HEK293 (cell line): ENCODE measurements around the gene ALOX15.
"Not testable (repeated sequence)": the region's sequence is repeated elsewhere in the genome, so short reads cannot be mapped to it uniquely, and the experiment has no call there.

Source experiments
- CTCF ChIA-PET: fragments of 350-600 bp; formaldehyde crosslinking; extraction: SDS; loops from one replicate; lab custom pipeline; 2021; ENCODE audit warnings: antibody characterized with exemption; lab: Yijun Ruan, JAX
- POLR2A ChIA-PET: fragments of 300-600 bp; formaldehyde crosslinking; extraction: SDS; loops from one replicate; lab custom pipeline; 2020; ENCODE audit warnings: antibody characterized with exemption, inconsistent platforms; lab: Yijun Ruan, JAX
- H3K27ac ChIP-seq: fragments of 200-500 bp; sonication (Bioruptor generic); 2 replicates; pipeline ENCODE4 v1.5.1; 2014; ENCODE audit warnings: low read depth, low read length, control low read depth, inconsistent platforms; ENCODE audit errors: extremely low read depth
- H3K36me3 ChIP-seq, 2 experiments: fragments of 200-500 bp in 1 of 2; sonication (Bioruptor generic) in 1 of 2; 1 replicate in 1 of 2; 2 replicates in 1 of 2; pipeline ENCODE4 v1.5.1; 2014 to 2017; ENCODE audit warnings: inconsistent platforms in 2 of 2, low read length in 2 of 2; ENCODE audit not compliant: control insufficient read depth in 2 of 2, insufficient read depth in 1 of 2
- H3K4me1 ChIP-seq: fragments of 200-500 bp; sonication (Bioruptor generic); 2 replicates; pipeline ENCODE4 v1.5.1; 2014; ENCODE audit warnings: mild to moderate bottlenecking, low read length, inconsistent platforms; ENCODE audit not compliant: control insufficient read depth, insufficient read depth
- H3K4me3 ChIP-seq: 2 replicates; pipeline ENCODE4 v1.5.1; 2011; ENCODE audit warnings: low read depth, mild to moderate bottlenecking, control low read depth, low read length, moderate library complexity
- H3K9me3 ChIP-seq: fragments of 200-500 bp; sonication (Bioruptor generic); 2 replicates; pipeline ENCODE4 v1.5.1; 2014; ENCODE audit warnings: low read depth, low read length, inconsistent platforms; ENCODE audit not compliant: control insufficient read depth, insufficient read depth
- EGR2 ChIP-seq: fragments of 450-650 bp; formaldehyde crosslinking; IDR thresholded peaks from 2 replicates; pipeline ENCODE4 v1.5.1; 2016; ENCODE audit warnings: low read depth, missing biosample characterization, missing genetic modification characterization
- FEZF1 ChIP-seq: fragments of 450-650 bp; formaldehyde crosslinking; IDR thresholded peaks from 2 replicates; pipeline ENCODE4 v1.5.1; 2016; ENCODE audit warnings: missing biosample characterization, missing genetic modification characterization
- RBAK ChIP-seq: fragments of 450-650 bp; formaldehyde crosslinking; IDR thresholded peaks from 2 replicates; pipeline ENCODE4 v1.5.1; 2016; ENCODE audit warnings: missing biosample characterization, missing genetic modification characterization
- ZNF146 ChIP-seq: fragments of 450-650 bp; formaldehyde crosslinking; IDR thresholded peaks from 2 replicates; pipeline ENCODE4 v1.5.1; 2016; ENCODE audit warnings: missing biosample characterization, missing genetic modification characterization
- ZNF335 ChIP-seq: fragments of 450-650 bp; formaldehyde crosslinking; conservative IDR thresholded peaks from 2 replicates; pipeline ENCODE4 v1.5.1; 2016; ENCODE audit warnings: missing biosample characterization, missing genetic modification characterization
- ZNF654 ChIP-seq: fragments of 450-650 bp; formaldehyde crosslinking; IDR thresholded peaks from 2 replicates; pipeline ENCODE4 v1.5.1; 2016; ENCODE audit warnings: low read depth, missing biosample characterization, missing genetic modification characterization
- ZNF76 ChIP-seq: fragments of 450-650 bp; formaldehyde crosslinking; IDR thresholded peaks from 2 replicates; pipeline ENCODE4; 2016; ENCODE audit warnings: low read depth, missing biosample characterization, missing genetic modification characterization, borderline replicate concordance
- TF ChIP-seq, protein P1 (sequence below): fragments of 450-650 bp; formaldehyde crosslinking; optimal IDR thresholded peaks from 2 replicates; pipeline ENCODE3; 2016; ENCODE audit warnings: missing biosample characterization, mild to moderate bottlenecking, missing genetic modification characterization
- TF ChIP-seq, protein P2 (sequence below): fragments of 450-650 bp; formaldehyde crosslinking; IDR thresholded peaks from 2 replicates; pipeline ENCODE4 v1.5.1; 2017; ENCODE audit warnings: missing biosample characterization, missing genetic modification characterization

The ALOX15 gene, protein sequence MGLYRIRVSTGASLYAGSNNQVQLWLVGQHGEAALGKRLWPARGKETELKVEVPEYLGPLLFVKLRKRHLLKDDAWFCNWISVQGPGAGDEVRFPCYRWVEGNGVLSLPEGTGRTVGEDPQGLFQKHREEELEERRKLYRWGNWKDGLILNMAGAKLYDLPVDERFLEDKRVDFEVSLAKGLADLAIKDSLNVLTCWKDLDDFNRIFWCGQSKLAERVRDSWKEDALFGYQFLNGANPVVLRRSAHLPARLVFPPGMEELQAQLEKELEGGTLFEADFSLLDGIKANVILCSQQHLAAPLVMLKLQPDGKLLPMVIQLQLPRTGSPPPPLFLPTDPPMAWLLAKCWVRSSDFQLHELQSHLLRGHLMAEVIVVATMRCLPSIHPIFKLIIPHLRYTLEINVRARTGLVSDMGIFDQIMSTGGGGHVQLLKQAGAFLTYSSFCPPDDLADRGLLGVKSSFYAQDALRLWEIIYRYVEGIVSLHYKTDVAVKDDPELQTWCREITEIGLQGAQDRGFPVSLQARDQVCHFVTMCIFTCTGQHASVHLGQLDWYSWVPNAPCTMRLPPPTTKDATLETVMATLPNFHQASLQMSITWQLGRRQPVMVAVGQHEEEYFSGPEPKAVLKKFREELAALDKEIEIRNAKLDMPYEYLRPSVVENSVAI

DNA sequence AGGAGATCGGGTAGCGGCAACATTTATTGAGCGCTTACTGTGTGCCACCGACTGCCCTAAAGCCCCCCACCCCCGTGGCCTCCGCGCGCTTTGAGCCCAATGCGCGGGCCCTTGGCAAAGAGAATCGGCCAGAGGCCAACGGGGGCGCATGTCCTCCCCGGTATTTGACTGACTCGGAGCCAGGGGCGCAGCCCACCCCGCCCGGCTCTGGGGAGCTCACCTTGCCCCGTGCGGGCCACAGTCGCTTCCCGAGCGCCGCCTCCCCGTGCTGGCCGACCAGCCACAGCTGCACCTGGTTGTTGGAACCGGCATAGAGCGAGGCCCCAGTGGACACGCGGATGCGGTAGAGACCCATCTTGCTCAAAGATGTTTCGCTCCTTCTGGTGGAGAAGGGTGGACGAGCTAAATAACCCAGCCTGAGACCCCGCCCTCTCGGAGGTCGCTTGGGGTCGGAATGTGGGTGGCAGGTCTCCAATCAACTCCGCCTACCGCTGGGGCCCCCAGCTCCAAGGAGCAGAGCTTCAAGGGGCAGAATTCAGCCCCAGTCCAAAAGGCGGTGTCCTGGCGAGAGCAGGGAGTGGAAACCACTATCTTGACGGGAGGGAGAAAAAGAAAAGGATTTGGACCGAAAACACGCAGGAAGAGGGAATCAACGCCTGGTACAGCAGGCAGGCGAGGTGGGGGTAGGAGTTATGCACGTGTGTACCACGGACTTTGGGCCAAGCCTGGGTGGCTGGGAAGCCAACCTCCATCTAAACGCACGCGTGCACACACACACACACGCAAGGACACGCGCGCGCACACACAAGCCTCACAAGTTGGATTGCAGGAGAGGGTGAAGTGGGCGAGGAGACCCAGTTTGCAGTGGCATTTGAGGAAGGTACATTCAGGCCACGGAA lies at the start of gene ALOX15:
ALOX15 (minus strand) TSS at position 382 of the 899 bp plus-strand sequence; CDS start at position 355, 27 bp downstream.
- no peak within 1 kb of the TSS for H3K27ac ChIP-seq
- H3K4me3 ChIP-seq, result no peak within 1 kb of the TSS
- TF ChIP-seq ZNF654 (tag by site-specific recombination) (no peak), ZNF335 (tag by site-specific recombination) (peak; percentile 33; the same call in 1 of the 2 replicates)
- TF ChIP-seq, protein P1, sequence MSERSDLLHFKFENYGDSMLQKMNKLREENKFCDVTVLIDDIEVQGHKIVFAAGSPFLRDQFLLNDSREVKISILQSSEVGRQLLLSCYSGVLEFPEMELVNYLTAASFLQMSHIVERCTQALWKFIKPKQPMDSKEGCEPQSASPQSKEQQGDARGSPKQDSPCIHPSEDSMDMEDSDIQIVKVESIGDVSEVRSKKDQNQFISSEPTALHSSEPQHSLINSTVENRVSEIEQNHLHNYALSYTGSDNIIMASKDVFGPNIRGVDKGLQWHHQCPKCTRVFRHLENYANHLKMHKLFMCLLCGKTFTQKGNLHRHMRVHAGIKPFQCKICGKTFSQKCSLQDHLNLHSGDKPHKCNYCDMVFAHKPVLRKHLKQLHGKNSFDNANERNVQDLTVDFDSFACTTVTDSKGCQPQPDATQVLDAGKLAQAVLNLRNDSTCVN (tag by site-specific recombination), result peak; percentile 21
- no peaks in the 10 kb centered on the region for H3K36me3 ChIP-seq
- ChIA-PET CTCF (interaction anchor here (0.9 kb wide), 1 partner anchor 22 kb away, joined by 3 read pairs; no protein-coding TSS in a partner anchor), POLR2A (interaction anchor here (0.6 kb wide), 1 partner anchor 57 kb away, joined by 3 read pairs; the partner anchor contains the start of gene SMTNL2)
- H3K4me1 ChIP-seq, result no peaks in the 10 kb centered on the region; the same call in 1 of the 2 replicates
- H3K9me3 ChIP-seq, result no peaks in the 10 kb centered on the region

DNA sequence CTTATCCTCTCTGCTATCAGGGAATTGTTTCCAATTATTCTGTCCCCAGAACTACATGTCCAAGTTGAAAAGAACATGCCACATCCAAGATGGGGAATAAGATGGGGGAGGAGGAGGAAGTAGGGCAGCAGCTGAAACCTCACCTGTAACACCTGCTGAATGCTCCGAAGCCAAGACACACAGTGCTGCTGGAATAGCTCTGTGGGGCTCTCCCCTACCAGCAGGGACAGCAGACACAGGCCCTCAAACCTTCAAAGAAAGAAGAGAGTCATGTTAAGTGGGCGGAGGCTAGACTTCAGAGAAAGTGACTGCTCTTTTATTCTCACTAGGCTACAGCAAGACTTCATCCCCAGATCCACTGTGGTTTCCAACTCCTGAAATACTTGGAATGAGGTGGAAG lies 49.3 kb upstream of the ALOX15 start:
- POLR2A ChIA-PET, result interaction anchor here (1.3 kb wide), 1 partner anchor 12 kb away, joined by 3 read pairs; no protein-coding TSS in a partner anchor
- TF ChIP-seq, protein P2, sequence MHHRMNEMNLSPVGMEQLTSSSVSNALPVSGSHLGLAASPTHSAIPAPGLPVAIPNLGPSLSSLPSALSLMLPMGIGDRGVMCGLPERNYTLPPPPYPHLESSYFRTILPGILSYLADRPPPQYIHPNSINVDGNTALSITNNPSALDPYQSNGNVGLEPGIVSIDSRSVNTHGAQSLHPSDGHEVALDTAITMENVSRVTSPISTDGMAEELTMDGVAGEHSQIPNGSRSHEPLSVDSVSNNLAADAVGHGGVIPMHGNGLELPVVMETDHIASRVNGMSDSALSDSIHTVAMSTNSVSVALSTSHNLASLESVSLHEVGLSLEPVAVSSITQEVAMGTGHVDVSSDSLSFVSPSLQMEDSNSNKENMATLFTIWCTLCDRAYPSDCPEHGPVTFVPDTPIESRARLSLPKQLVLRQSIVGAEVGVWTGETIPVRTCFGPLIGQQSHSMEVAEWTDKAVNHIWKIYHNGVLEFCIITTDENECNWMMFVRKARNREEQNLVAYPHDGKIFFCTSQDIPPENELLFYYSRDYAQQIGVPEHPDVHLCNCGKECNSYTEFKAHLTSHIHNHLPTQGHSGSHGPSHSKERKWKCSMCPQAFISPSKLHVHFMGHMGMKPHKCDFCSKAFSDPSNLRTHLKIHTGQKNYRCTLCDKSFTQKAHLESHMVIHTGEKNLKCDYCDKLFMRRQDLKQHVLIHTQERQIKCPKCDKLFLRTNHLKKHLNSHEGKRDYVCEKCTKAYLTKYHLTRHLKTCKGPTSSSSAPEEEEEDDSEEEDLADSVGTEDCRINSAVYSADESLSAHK (tag by site-specific recombination), result no peak
- TF ChIP-seq FEZF1 (tag by site-specific recombination) (peak; percentile 54; the same call in 1 of the 2 replicates), ZNF76 (tag by site-specific recombination) (no peak), RBAK (tag by site-specific recombination) (no peak), EGR2 (tag by site-specific recombination) (no peak)
- Histone ChIP-seq H3K4me1 (no peaks in the 10 kb centered on the region), H3K4me3 (no peak overlapping the region), H3K9me3 (no peaks in the 10 kb centered on the region), H3K36me3 (peaks cover 50 to 74% of the 10 kb centered on the region in 2 experiments), H3K27ac (peak overlapping the region; percentile 31; the same call in 1 of the 2 replicates)
- CTCF ChIA-PET, result interaction anchor here (0.6 to 0.7 kb wide), 3 partner anchors 44 to 846 kb away, joined by 3 to 4 read pairs (median 4); no protein-coding TSS in a partner anchor

DNA sequence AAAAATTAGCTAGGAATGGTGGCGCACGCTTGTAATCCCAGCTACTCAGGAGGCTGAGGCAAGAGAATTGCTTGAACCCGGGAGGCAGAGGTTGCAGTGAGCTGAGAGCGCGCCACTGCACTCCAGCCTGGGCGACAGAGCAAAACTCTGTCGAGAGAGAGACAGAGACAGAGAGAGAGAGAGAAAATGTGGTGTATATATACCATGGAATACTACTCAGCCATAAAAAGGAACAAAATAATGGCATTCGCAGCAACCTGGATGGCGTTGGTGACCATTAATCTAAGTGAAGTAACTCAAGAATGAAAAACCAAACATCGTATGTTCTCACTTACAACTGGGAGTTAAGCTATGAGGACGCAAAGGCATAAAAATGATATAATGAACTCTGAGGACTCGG lies 48.4 kb upstream of the ALOX15 start:
- CTCF ChIA-PET, H3K27ac ChIP-seq, H3K4me1 ChIP-seq, H3K9me3 ChIP-seq, H3K4me3 ChIP-seq: not testable (repeated sequence)
- POLR2A ChIA-PET, result interaction anchor here (1.3 kb wide), 1 partner anchor 13 kb away, joined by 3 read pairs; no protein-coding TSS in a partner anchor
- H3K36me3 ChIP-seq, result peaks cover 56 to 80% of the 10 kb centered on the region in 2 experiments
- peak; percentile 96 for TF ChIP-seq ZNF146 (tag by site-specific recombination)

DNA sequence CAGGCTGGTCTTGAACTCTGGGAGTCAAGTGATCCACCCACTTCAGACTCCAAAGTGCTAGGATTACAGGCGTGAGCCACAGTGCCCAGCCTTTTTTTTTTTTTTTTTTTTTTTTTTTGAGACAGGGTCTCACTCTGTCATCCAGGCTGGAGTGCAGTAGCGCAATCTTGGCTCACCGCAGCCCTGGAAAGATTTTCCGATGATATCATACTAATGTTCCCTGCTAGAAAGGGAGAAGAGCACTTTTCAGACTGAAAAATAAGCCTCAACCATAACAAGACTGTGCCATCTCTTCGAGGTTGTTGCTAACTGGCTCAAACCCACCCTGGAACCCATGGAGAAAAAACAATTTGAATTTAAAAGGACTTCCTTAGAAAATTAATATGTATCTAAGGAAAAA lies 42.3 kb upstream of the ALOX15 start:
- H3K27ac ChIP-seq, CTCF ChIA-PET, H3K4me3 ChIP-seq, H3K9me3 ChIP-seq: not testable (repeated sequence)
- peaks cover 11% of the 10 kb centered on the region for H3K4me1 ChIP-seq
- H3K36me3 ChIP-seq, result peaks cover 67 to 76% of the 10 kb centered on the region in 2 experiments
- POLR2A ChIA-PET, result interaction anchor here (0.7 kb wide), 1 partner anchor 114 kb away, joined by 5 read pairs; no protein-coding TSS in a partner anchor
